C1 segment of cervical spinal cord (tissue), 14 donors: ENCODE measurements around the gene EIF3J.
A peak's percentile ranks its signal among the peaks of the same experiment; 100 is the strongest.
"Not testable (repeated sequence)": the region's sequence is repeated elsewhere in the genome, so short reads cannot be mapped to it uniquely, and the experiment has no call there.

Source experiments
- DNase-seq, 14 donors: peaks; one replicate each; lab custom pipeline; 2025; lab: John Stamatoyannopoulos, UW

EIF3J gene

GRCh38 chr15:44536962-44537734, at the start of gene EIF3J:
TSS of gene EIF3J (plus strand) at chr15:44537147. CDS start at chr15:44537195, 48 bp downstream.
- DNase-seq, result peak in 12 of 14 donors; percentile 55 to 98 (median 94)

GRCh38 chr15:44489464-44489863, 47.5 kb upstream of the EIF3J start:
- DNase-seq, result no peak

- no peak for DNase-seq
Measured at GRCh38 chr15:44490622-44491021, 46.3 kb upstream of the EIF3J start.

GRCh38 chr15:44492040-44492439, 44.9 kb upstream of the EIF3J start:
- DNase-seq, result no peak

- no peak for DNase-seq
Measured at GRCh38 chr15:44492672-44493071, 44.3 kb upstream of the EIF3J start.

- DNase-seq, result no peak
Measured at GRCh38 chr15:44495562-44495961, 41.4 kb upstream of the EIF3J start.

GRCh38 chr15:44500555-44500954, 36.4 kb upstream of the EIF3J start:
- DNase-seq, result no peak

- DNase-seq, result peak in 1 of 14 donors; percentile 24
Measured at GRCh38 chr15:44501768-44502366, 35.1 kb upstream of the EIF3J start.

GRCh38 chr15:44516436-44516835, 20.5 kb upstream of the EIF3J start:
- DNase-seq, result no peak

GRCh38 chr15:44519537-44519936, 17.4 kb upstream of the EIF3J start:
- DNase-seq, result no peak

- DNase-seq, result no peak
Measured at GRCh38 chr15:44525018-44525417, 11.9 kb upstream of the EIF3J start.

GRCh38 chr15:44527241-44527640, 9.7 kb upstream of the EIF3J start:
- no peak for DNase-seq

- no peak for DNase-seq
Measured at GRCh38 chr15:44529864-44530604, 6.9 kb upstream of the EIF3J start.

- DNase-seq, result no peak
Measured at GRCh38 chr15:44530653-44531052, 6.3 kb upstream of the EIF3J start.

GRCh38 chr15:44532275-44532674, 4.7 kb upstream of the EIF3J start:
- DNase-seq, result not testable (repeated sequence)

GRCh38 chr15:44532689-44533088, 4.3 kb upstream of the EIF3J start:
- no peak for DNase-seq

- DNase-seq, result no peak
Measured at GRCh38 chr15:44535092-44535491, 1.9 kb upstream of the EIF3J start.

- DNase-seq, result peak in 5 of 14 donors; percentile 28 to 56 (median 42)
Measured at GRCh38 chr15:44535523-44536301, 1.2 kb upstream of the EIF3J start.

- peak in 12 of 14 donors; percentile 55 to 98 (median 93) for DNase-seq
Measured at GRCh38 chr15:44536302-44536961, 515 bp upstream of the EIF3J start.

- peak in 1 of 14 donors; percentile 45 for DNase-seq
Measured at GRCh38 chr15:44537735-44538240, 841 bp downstream of the EIF3J start.
